ENCODE results near the gene TLR2.

DNA sequence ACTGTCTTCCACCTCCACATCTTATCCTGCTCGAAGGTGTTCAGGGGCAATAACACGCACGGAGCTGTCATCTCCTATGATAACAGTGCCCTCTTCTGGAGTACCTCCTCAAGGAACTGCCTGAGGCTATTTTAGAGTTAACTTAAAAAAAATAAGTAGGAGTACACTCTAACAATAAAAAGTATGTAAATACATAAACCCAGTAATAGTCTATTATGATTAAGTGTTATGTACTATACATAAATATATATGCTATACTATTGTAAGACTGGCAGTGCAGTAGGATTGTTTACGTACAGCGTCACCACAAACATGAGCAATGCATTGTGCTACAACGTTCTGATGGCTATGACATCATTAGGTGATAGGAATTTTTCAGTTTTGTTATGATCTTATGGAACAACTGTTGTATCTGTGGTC, 34.5 kb upstream of the TLR2 start:
- TF ChIP-seq POLR2AphosphoS5 (IDR thresholded peaks at IDR 0.05) = no peak
- TF ChIP-seq POLR2A (IDR thresholded peaks at IDR 0.05) = no peak
- TF ChIP-seq EP300 (IDR thresholded peaks at IDR 0.05) = no peak
